ENCODE results near the gene PCBP4. TPM values are rescaled to one million over a fixed set of nuclear protein-coding genes. Genes with fewer than 3 reads are reported as not detected.

Gene PCBP4
- polyA plus RNA-seq, 1 donor (not counting 4 experiments of a cell fraction or from before 2014, with no cell fraction given) = 25.2 TPM

DNA sequence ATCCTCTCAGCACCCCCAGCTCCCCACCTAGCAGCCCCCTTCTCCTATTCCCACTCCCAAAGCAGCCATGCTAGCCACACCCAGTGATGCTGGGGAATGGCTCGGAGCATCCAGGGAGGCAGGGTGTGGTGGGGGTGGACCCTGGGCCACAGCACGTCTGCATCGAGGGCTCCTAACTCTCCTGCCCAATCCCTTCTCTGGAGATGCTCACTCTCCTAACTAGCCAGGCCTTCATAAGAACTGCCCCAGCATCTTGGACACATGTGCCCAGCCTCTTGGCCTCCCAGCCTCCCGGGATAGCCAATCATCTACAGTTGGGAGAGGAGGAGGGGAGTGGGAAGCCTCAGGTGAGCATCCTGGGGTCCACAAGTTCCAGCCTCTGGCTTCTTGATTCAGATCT, 2.7 kb downstream of the PCBP4 start:
- H3K4me3 ChIP-seq (ENCODE audit: control insufficient read depth in 2 of 3, extremely low read depth in 1 of 3, insufficient read depth in 2 of 3, low read depth in 1 of 3, low read length in 3 of 3) = no peak overlapping the region
- no peaks in the 10 kb centered on the region for H3K79me2 ChIP-seq (ENCODE audit: control insufficient read depth, insufficient read depth, low read length)
- FAIRE-seq = no peak
- dilution Hi-C loops (cut with MboI; ENCODE audit: extremely low pct_ligation_motif_present, low sequenced_read_pairs) = no loop called here
- no peaks in the 10 kb centered on the region for H3K9me3 ChIP-seq (ENCODE audit: control insufficient read depth, low read depth, low read length)
- no peak for TF ChIP-seq EZH2 (IDR thresholded peaks at IDR 0.05; ENCODE audit: low read length)
- TF ChIP-seq, protein P1, sequence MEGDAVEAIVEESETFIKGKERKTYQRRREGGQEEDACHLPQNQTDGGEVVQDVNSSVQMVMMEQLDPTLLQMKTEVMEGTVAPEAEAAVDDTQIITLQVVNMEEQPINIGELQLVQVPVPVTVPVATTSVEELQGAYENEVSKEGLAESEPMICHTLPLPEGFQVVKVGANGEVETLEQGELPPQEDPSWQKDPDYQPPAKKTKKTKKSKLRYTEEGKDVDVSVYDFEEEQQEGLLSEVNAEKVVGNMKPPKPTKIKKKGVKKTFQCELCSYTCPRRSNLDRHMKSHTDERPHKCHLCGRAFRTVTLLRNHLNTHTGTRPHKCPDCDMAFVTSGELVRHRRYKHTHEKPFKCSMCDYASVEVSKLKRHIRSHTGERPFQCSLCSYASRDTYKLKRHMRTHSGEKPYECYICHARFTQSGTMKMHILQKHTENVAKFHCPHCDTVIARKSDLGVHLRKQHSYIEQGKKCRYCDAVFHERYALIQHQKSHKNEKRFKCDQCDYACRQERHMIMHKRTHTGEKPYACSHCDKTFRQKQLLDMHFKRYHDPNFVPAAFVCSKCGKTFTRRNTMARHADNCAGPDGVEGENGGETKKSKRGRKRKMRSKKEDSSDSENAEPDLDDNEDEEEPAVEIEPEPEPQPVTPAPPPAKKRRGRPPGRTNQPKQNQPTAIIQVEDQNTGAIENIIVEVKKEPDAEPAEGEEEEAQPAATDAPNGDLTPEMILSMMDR (optimal IDR thresholded peaks at IDR 0.05 in 1 of 3, IDR thresholded peaks at IDR 0.05 in 1 of 3, conservative IDR thresholded peaks at IDR 0.05 in 1 of 3; ENCODE audit: extremely low read depth in 1 of 3, insufficient read depth in 2 of 3, low read length in 3 of 3) = no peak
- peaks cover 0 to 15% of the 10 kb centered on the region in 2 experiments for H3K36me3 ChIP-seq (ENCODE audit: control insufficient read depth in 2 of 2, extremely low read depth in 1 of 2, insufficient read depth in 2 of 2, low read length in 2 of 2)
- no peak overlapping the region for H3K27ac ChIP-seq (ENCODE audit: control insufficient read depth, insufficient read depth, low read length)
- H3K4me2 ChIP-seq (ENCODE audit: control insufficient read depth, extremely low read depth, insufficient read depth, low read depth, low read length) = no peak overlapping the region
- H3K27me3 ChIP-seq (ENCODE audit: control insufficient read depth, extremely low read depth, insufficient read depth, low read length) = no peaks in the 10 kb centered on the region
- peaks cover 4% of the 10 kb centered on the region for H3K4me1 ChIP-seq (ENCODE audit: control insufficient read depth, extremely low read depth, insufficient read depth, low read length)
- no peak overlapping the region for H2AFZ ChIP-seq (ENCODE audit: control insufficient read depth, low read length)
- no peak for DNase-seq (ENCODE audit: low read depth, low spot score)
- no peaks in the 10 kb centered on the region for H4K20me1 ChIP-seq (ENCODE audit: control insufficient read depth, extremely low read depth, insufficient read depth, low read length)
- H3K9ac ChIP-seq (ENCODE audit: control insufficient read depth, extremely low read depth, insufficient read depth, low read length) = no peak overlapping the region
- H3K9me1 ChIP-seq (ENCODE audit: control insufficient read depth, extremely low read depth, insufficient read depth, low read length) = no peaks in the 10 kb centered on the region

- Histone ChIP-seq H4K20me1 (ENCODE audit: control insufficient read depth, extremely low read depth, insufficient read depth, low read length) (no peaks in the 10 kb centered on the region), H2AFZ (ENCODE audit: control insufficient read depth, low read length) (no peak overlapping the region), H3K4me2 (ENCODE audit: control insufficient read depth, extremely low read depth, insufficient read depth, low read depth, low read length) (no peak overlapping the region), H3K27ac (ENCODE audit: control insufficient read depth, insufficient read depth, low read length) (no peak overlapping the region), H3K9me3 (ENCODE audit: control insufficient read depth, low read depth, low read length) (no peaks in the 10 kb centered on the region), H3K9ac (ENCODE audit: control insufficient read depth, extremely low read depth, insufficient read depth, low read length) (no peak overlapping the region), H3K79me2 (ENCODE audit: control insufficient read depth, insufficient read depth, low read length) (no peaks in the 10 kb centered on the region), H3K9me1 (ENCODE audit: control insufficient read depth, extremely low read depth, insufficient read depth, low read length) (no peaks in the 10 kb centered on the region), H3K4me1 (ENCODE audit: control insufficient read depth, extremely low read depth, insufficient read depth, low read length) (peaks cover 4% of the 10 kb centered on the region), H3K27me3 (ENCODE audit: control insufficient read depth, extremely low read depth, insufficient read depth, low read length) (no peaks in the 10 kb centered on the region), H3K4me3 (ENCODE audit: control insufficient read depth in 2 of 3, extremely low read depth in 1 of 3, insufficient read depth in 2 of 3, low read depth in 1 of 3, low read length in 3 of 3) (no peak overlapping the region), H3K36me3 (ENCODE audit: control insufficient read depth in 2 of 2, extremely low read depth in 1 of 2, insufficient read depth in 2 of 2, low read length in 2 of 2) (peaks cover 0 to 19% of the 10 kb centered on the region in 2 experiments)
- FAIRE-seq (no peak), DNase-seq (ENCODE audit: low read depth, low spot score) (no peak)
- dilution Hi-C loops (cut with MboI; ENCODE audit: extremely low pct_ligation_motif_present, low sequenced_read_pairs) = no loop called here
- TF ChIP-seq, protein P1 (optimal IDR thresholded peaks at IDR 0.05 in 1 of 3, IDR thresholded peaks at IDR 0.05 in 1 of 3, conservative IDR thresholded peaks at IDR 0.05 in 1 of 3; ENCODE audit: extremely low read depth in 1 of 3, insufficient read depth in 2 of 3, low read length in 3 of 3) = no peak
- no peak for TF ChIP-seq EZH2 (IDR thresholded peaks at IDR 0.05; ENCODE audit: low read length)
Observed at GRCh38 chr3:51963951-51964451, 3.3 kb downstream of the PCBP4 start.

Data from keratinocyte (primary cell).